ENCODE data around the gene ZMYM4. TPM values are rescaled to one million over a fixed set of nuclear protein-coding genes. Genes with fewer than 3 reads are reported as not detected.

ZMYM4 gene
- total RNA-seq, 1 donor from 2014 or later, result 32.6 TPM

DNA sequence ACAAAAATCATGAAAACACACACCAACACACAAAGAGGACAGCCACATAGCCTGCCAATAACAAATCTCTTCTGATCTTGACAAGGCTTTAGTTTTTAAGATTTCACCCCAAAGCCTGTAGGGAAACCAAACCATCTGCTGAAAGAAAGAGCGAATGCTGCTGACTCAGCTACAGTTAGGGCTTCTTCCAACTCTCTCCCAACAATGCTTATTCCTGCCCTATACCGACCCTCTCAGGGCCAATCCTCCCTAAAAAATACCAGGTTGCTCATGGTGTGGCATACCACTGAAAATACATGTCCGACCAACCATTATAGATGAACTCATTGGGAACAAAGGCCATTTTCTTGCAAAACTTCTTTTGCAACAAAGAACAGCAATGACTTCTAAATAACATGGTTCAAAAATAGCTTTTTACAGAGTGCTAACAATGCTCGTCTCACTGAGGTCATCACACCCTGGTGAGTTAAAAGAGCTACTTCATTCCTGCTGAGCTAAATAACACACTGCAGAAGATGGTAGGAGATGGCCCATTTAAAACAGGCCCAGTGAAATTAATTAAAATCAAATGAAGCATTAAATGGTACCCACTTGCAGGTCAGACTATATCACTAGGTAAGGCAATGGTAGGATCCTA lies 202.6 kb downstream of the ZMYM4 start:
- Histone ChIP-seq H3K27ac (replicated peaks) (no peak overlapping the region), H3K27me3 (ENCODE audit: low read depth) (no peaks in the 10 kb centered on the region), H3K4me3 (no peak overlapping the region), H3K36me3 (peaks cover 52% of the 10 kb centered on the region), H3K4me1 (peaks cover 21% of the 10 kb centered on the region), H3K9me3 (replicated peaks) (no peaks in the 10 kb centered on the region)
- TF ChIP-seq, protein P1, sequence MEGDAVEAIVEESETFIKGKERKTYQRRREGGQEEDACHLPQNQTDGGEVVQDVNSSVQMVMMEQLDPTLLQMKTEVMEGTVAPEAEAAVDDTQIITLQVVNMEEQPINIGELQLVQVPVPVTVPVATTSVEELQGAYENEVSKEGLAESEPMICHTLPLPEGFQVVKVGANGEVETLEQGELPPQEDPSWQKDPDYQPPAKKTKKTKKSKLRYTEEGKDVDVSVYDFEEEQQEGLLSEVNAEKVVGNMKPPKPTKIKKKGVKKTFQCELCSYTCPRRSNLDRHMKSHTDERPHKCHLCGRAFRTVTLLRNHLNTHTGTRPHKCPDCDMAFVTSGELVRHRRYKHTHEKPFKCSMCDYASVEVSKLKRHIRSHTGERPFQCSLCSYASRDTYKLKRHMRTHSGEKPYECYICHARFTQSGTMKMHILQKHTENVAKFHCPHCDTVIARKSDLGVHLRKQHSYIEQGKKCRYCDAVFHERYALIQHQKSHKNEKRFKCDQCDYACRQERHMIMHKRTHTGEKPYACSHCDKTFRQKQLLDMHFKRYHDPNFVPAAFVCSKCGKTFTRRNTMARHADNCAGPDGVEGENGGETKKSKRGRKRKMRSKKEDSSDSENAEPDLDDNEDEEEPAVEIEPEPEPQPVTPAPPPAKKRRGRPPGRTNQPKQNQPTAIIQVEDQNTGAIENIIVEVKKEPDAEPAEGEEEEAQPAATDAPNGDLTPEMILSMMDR (IDR thresholded peaks at IDR 0.05; ENCODE audit: borderline replicate concordance), result no peak
- DNase-seq, result no peak
- intact Hi-C loops (cut with micrococcal nuclease), result no loop called here

Other genes with a start within 250 kb of the ZMYM4 start
- gene ZMYM6, start 236.8 kb upstream of the ZMYM4 start, total RNA-seq, result 14.6 TPM
- gene ZMYM1, start 189.3 kb upstream of the ZMYM4 start, total RNA-seq, result 7.8 TPM
- 81.0 TPM for gene SFPQ, start 75.6 kb upstream of the ZMYM4 start, total RNA-seq

Data from left ventricle myocardium inferior (tissue), 1 donor.